ENCODE measurements around the gene ECHS1.

- TF ChIP-seq EP300 (IDR thresholded peaks at IDR 0.05; ENCODE audit: borderline replicate concordance) (no peak), YY1 (IDR thresholded peaks at IDR 0.05; ENCODE audit: low read depth) (no peak), RAD21 (IDR thresholded peaks at IDR 0.05; ENCODE audit: low read depth) (no peak), FOXM1 (IDR thresholded peaks at IDR 0.05; ENCODE audit: borderline replicate concordance, low read depth) (no peak), CEBPB (IDR thresholded peaks at IDR 0.05) (no peak), TEAD4 (IDR thresholded peaks at IDR 0.05) (no peak), NFIC (IDR thresholded peaks at IDR 0.05) (no peak), USF1 (IDR thresholded peaks at IDR 0.05) (no peak)
- TF ChIP-seq, protein P1, sequence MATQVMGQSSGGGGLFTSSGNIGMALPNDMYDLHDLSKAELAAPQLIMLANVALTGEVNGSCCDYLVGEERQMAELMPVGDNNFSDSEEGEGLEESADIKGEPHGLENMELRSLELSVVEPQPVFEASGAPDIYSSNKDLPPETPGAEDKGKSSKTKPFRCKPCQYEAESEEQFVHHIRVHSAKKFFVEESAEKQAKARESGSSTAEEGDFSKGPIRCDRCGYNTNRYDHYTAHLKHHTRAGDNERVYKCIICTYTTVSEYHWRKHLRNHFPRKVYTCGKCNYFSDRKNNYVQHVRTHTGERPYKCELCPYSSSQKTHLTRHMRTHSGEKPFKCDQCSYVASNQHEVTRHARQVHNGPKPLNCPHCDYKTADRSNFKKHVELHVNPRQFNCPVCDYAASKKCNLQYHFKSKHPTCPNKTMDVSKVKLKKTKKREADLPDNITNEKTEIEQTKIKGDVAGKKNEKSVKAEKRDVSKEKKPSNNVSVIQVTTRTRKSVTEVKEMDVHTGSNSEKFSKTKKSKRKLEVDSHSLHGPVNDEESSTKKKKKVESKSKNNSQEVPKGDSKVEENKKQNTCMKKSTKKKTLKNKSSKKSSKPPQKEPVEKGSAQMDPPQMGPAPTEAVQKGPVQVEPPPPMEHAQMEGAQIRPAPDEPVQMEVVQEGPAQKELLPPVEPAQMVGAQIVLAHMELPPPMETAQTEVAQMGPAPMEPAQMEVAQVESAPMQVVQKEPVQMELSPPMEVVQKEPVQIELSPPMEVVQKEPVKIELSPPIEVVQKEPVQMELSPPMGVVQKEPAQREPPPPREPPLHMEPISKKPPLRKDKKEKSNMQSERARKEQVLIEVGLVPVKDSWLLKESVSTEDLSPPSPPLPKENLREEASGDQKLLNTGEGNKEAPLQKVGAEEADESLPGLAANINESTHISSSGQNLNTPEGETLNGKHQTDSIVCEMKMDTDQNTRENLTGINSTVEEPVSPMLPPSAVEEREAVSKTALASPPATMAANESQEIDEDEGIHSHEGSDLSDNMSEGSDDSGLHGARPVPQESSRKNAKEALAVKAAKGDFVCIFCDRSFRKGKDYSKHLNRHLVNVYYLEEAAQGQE (IDR thresholded peaks at IDR 0.05; ENCODE audit: low read depth) = no peak
- TF ChIP-seq, protein P2, sequence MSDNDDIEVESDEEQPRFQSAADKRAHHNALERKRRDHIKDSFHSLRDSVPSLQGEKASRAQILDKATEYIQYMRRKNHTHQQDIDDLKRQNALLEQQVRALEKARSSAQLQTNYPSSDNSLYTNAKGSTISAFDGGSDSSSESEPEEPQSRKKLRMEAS (IDR thresholded peaks at IDR 0.05) = no peak
Observed at GRCh38 chr10:133388973-133389818, 16.0 kb upstream of the ECHS1 start.
